ENCODE measurements around the gene USP17L21.
"Not testable (repeated sequence)": the region's sequence is repeated elsewhere in the genome, so short reads cannot be mapped to it uniquely, and the experiment has no call there.

The USP17L21 gene, protein sequence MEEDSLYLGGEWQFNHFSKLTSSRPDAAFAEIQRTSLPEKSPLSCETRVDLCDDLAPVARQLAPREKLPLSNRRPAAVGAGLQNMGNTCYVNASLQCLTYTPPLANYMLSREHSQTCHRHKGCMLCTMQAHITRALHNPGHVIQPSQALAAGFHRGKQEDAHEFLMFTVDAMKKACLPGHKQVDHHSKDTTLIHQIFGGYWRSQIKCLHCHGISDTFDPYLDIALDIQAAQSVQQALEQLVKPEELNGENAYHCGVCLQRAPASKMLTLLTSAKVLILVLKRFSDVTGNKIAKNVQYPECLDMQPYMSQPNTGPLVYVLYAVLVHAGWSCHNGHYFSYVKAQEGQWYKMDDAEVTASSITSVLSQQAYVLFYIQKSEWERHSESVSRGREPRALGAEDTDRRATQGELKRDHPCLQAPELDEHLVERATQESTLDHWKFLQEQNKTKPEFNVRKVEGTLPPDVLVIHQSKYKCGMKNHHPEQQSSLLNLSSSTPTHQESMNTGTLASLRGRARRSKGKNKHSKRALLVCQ

DNA sequence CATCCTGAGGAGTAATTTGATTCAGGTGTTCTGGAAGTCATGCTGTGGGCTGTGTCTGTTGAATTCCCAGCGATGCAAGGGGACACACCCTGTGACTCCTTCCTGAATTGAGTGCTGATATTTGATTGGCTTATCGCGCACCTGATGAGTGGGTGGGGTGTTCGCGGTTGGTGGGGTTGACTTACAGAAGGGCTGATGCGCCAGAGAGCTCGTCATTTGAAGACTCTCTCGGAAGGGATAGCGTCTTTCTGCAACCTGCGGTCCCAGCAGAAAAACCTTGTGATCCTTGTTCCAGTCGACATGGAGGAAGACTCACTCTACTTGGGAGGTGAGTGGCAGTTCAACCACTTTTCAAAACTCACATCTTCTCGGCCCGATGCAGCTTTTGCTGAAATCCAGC, at the start of gene USP17L21:
TSS of gene USP17L21 (plus strand) at position 301 of the 400 bp plus-strand sequence. CDS start at position 301, 0 bp downstream.
- not testable (repeated sequence) for H3K4me1 ChIP-seq (ENCODE audit: insufficient read depth, low read length); H3K27me3 ChIP-seq (ENCODE audit: insufficient read depth, low read length); H2AFZ ChIP-seq (ENCODE audit: low read depth, low read length); H3K9me3 ChIP-seq (ENCODE audit: low read length); H3K36me3 ChIP-seq (ENCODE audit: insufficient read depth, low read length); H3K4me3 ChIP-seq (ENCODE audit: low read length)

DNA sequence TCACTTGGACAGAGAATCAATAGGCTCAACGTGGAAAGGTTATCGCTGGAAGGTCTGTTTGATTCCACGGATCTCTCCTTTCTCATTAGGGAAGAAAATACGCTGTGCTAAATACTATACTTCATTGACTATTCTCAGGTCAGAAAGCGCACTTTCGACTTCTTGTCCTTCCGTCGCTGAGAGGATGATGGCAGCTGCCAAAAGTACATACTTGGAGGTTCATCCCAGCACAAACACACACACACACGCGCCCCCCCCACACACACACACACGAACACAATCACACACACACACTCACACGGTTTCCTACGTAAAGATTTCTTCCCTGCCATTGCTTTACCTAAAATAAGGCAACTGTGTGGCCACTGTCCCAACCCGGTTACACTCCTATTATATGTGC, 48.0 kb upstream of the USP17L21 start:
- H3K36me3 ChIP-seq (ENCODE audit: insufficient read depth, low read length); H2AFZ ChIP-seq (ENCODE audit: low read depth, low read length): not testable (repeated sequence)

DNA sequence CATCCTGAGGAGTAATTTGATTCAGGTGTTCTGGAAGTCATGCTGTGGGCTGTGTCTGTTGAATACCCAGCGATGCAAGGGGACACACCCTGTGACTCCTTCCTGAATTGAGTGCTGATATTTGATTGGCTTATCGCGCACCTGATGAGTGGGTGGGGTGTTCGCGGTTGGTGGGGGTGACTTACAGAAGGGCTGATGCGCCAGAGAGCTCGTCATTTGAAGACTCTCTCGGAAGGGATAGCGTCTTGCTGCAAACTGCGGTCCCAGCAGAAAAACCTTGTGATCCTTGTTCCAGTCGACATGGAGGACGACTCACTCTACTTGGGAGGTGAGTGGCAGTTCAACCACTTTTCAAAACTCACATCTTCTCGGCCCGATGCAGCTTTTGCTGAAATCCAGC, 47.6 kb upstream of the USP17L21 start, which contains the start of gene USP17L11:
TSS of gene USP17L11 (plus strand) at position 301 of the 400 bp plus-strand sequence. CDS start at position 301, 0 bp downstream.
- not testable (repeated sequence) for H3K4me1 ChIP-seq (ENCODE audit: insufficient read depth, low read length); H2AFZ ChIP-seq (ENCODE audit: low read depth, low read length); H3K36me3 ChIP-seq (ENCODE audit: insufficient read depth, low read length); H3K9me3 ChIP-seq (ENCODE audit: low read length); H3K4me3 ChIP-seq (ENCODE audit: low read length); H3K27me3 ChIP-seq (ENCODE audit: insufficient read depth, low read length)

More for the DNA sequence above, 48.0 kb upstream of the USP17L21 start:
- H3K4me3 ChIP-seq (ENCODE audit: low read length); H3K27me3 ChIP-seq (ENCODE audit: insufficient read depth, low read length); H3K4me1 ChIP-seq (ENCODE audit: insufficient read depth, low read length); H3K9me3 ChIP-seq (ENCODE audit: low read length): not testable (repeated sequence)

DNA sequence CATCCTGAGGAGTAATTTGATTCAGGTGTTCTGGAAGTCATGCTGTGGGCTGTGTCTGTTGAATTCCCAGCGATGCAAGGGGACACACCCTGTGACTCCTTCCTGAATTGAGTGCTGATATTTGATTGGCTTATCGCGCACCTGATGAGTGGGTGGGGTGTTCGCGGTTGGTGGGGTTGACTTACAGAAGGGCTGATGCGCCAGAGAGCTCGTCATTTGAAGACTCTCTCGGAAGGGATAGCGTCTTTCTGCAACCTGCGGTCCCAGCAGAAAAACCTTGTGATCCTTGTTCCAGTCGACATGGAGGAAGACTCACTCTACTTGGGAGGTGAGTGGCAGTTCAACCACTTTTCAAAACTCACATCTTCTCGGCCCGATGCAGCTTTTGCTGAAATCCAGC, 42.8 kb upstream of the USP17L21 start, which contains the start of gene USP17L12:
TSS of gene USP17L12 (plus strand) at position 301 of the 400 bp plus-strand sequence. CDS start at position 301, 0 bp downstream.
- not testable (repeated sequence) for H3K9me3 ChIP-seq (ENCODE audit: low read length); H3K36me3 ChIP-seq (ENCODE audit: insufficient read depth, low read length); H3K4me3 ChIP-seq (ENCODE audit: low read length); H3K4me1 ChIP-seq (ENCODE audit: insufficient read depth, low read length); H2AFZ ChIP-seq (ENCODE audit: low read depth, low read length); H3K27me3 ChIP-seq (ENCODE audit: insufficient read depth, low read length)

GRCh38 chr4:9224596-9224995, 38.1 kb upstream of the USP17L21 start, which contains the start of gene USP17L13:
TSS of gene USP17L13 (plus strand) at chr4:9224896. CDS start at chr4:9224896, 0 bp downstream.
- H3K36me3 ChIP-seq (ENCODE audit: insufficient read depth, low read length); H3K4me1 ChIP-seq (ENCODE audit: insufficient read depth, low read length); H2AFZ ChIP-seq (ENCODE audit: low read depth, low read length); H3K4me3 ChIP-seq (ENCODE audit: low read length); H3K27me3 ChIP-seq (ENCODE audit: insufficient read depth, low read length); H3K9me3 ChIP-seq (ENCODE audit: low read length): not testable (repeated sequence)

GRCh38 chr4:9230249-9230648, 32.4 kb upstream of the USP17L21 start:
- H3K4me1 ChIP-seq (ENCODE audit: insufficient read depth, low read length); H2AFZ ChIP-seq (ENCODE audit: low read depth, low read length); H3K27me3 ChIP-seq (ENCODE audit: insufficient read depth, low read length); H3K36me3 ChIP-seq (ENCODE audit: insufficient read depth, low read length); H3K4me3 ChIP-seq (ENCODE audit: low read length); H3K9me3 ChIP-seq (ENCODE audit: low read length): not testable (repeated sequence)

- not testable (repeated sequence) for H3K4me3 ChIP-seq (ENCODE audit: low read length); H2AFZ ChIP-seq (ENCODE audit: low read depth, low read length); H3K36me3 ChIP-seq (ENCODE audit: insufficient read depth, low read length); H3K4me1 ChIP-seq (ENCODE audit: insufficient read depth, low read length); H3K9me3 ChIP-seq (ENCODE audit: low read length); H3K27me3 ChIP-seq (ENCODE audit: insufficient read depth, low read length)
These were observed 28.6 kb upstream of the USP17L21 start, which contains the start of gene USP17L15 for GRCh38 chr4:9234085-9234484. TSS of gene USP17L15 (plus strand) at chr4:9234385. CDS start at chr4:9234385, 0 bp downstream.

- not testable (repeated sequence) for H3K9me3 ChIP-seq (ENCODE audit: low read length); H2AFZ ChIP-seq (ENCODE audit: low read depth, low read length); H3K27me3 ChIP-seq (ENCODE audit: insufficient read depth, low read length); H3K4me3 ChIP-seq (ENCODE audit: low read length); H3K4me1 ChIP-seq (ENCODE audit: insufficient read depth, low read length); H3K36me3 ChIP-seq (ENCODE audit: insufficient read depth, low read length)
These were observed 24.2 kb upstream of the USP17L21 start for GRCh38 chr4:9238461-9238860.

GRCh38 chr4:9243579-9243978, 19.1 kb upstream of the USP17L21 start, which contains the start of gene USP17L17:
TSS of gene USP17L17 (plus strand) at chr4:9243879. CDS start at chr4:9243879, 0 bp downstream.
- H3K9me3 ChIP-seq (ENCODE audit: low read length); H3K36me3 ChIP-seq (ENCODE audit: insufficient read depth, low read length); H2AFZ ChIP-seq (ENCODE audit: low read depth, low read length); H3K4me1 ChIP-seq (ENCODE audit: insufficient read depth, low read length); H3K4me3 ChIP-seq (ENCODE audit: low read length); H3K27me3 ChIP-seq (ENCODE audit: insufficient read depth, low read length): not testable (repeated sequence)

DNA sequence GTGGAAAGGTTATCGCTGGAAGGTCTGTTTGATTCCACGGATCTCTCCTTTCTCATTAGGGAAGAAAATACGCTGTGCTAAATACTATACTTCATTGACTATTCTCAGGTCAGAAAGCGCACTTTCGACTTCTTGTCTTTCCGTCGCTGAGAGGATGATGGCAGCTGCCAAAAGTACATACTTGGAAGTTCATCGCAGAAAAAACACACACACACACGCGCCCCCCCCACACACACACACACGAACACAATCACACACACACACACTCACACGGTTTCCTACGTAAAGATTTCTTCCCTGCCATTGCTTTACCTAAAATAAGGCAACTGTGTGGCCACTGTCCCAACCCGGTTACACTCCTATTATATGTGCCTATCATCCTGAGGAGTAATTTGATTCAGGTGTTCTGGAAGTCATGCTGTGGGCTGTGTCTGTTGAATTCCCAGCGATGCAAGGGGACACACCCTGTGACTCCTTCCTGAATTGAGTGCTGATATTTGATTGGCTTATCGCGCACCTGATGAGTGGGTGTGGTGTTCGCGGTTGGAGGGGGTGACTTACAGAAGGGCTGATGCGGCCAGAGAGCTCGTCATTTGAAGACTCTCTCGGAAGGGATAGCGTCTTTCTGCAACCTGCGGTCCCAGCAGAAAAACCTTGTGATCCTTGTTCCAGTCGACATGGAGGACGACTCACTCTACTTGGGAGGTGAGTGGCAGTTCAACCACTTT, 14.6 kb upstream of the USP17L21 start, which contains the start of gene USP17L18:
TSS of gene USP17L18 (plus strand) at position 678 of the 728 bp plus-strand sequence. CDS start at position 678, 0 bp downstream.
- H3K36me3 ChIP-seq (ENCODE audit: insufficient read depth, low read length); H3K27me3 ChIP-seq (ENCODE audit: insufficient read depth, low read length); H2AFZ ChIP-seq (ENCODE audit: low read depth, low read length); H3K4me1 ChIP-seq (ENCODE audit: insufficient read depth, low read length); H3K4me3 ChIP-seq (ENCODE audit: low read length); H3K9me3 ChIP-seq (ENCODE audit: low read length): not testable (repeated sequence)

- H2AFZ ChIP-seq (ENCODE audit: low read depth, low read length); H3K4me3 ChIP-seq (ENCODE audit: low read length): not testable (repeated sequence)
These were observed 9.6 kb upstream of the USP17L21 start, which contains the start of gene USP17L19 for GRCh38 chr4:9253078-9253477. TSS of gene USP17L19 (plus strand) at chr4:9253378. CDS start at chr4:9253378, 0 bp downstream.

DNA sequence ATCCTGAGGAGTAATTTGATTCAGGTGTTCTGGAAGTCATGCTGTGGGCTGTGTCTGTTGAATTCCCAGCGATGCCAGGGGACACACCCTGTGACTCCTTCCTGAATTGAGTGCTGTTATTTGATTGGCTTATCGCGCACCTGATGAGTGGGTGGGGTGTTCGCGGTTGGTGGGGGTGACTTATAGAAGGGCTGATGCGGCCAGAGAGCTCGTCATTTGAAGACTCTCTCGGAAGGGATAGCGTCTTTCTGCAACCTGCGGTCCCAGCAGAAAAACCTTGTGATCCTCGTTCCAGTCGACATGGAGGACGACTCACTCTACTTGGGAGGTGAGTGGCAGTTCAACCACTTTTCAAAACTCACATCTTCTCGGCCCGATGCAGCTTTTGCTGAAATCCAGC, 4.8 kb upstream of the USP17L21 start, which contains the start of gene USP17L20:
TSS of gene USP17L20 (plus strand) at position 301 of the 400 bp plus-strand sequence. CDS start at position 301, 0 bp downstream.
- not testable (repeated sequence) for H3K9me3 ChIP-seq (ENCODE audit: low read length); H3K36me3 ChIP-seq (ENCODE audit: insufficient read depth, low read length); H3K27me3 ChIP-seq (ENCODE audit: insufficient read depth, low read length); H2AFZ ChIP-seq (ENCODE audit: low read depth, low read length); H3K4me1 ChIP-seq (ENCODE audit: insufficient read depth, low read length); H3K4me3 ChIP-seq (ENCODE audit: low read length)

More at GRCh38 chr4:9253078-9253477, 9.6 kb upstream of the USP17L21 start, which contains the start of gene USP17L19:
- not testable (repeated sequence) for H3K9me3 ChIP-seq (ENCODE audit: low read length); H3K27me3 ChIP-seq (ENCODE audit: insufficient read depth, low read length); H3K4me1 ChIP-seq (ENCODE audit: insufficient read depth, low read length); H3K36me3 ChIP-seq (ENCODE audit: insufficient read depth, low read length)

DNA sequence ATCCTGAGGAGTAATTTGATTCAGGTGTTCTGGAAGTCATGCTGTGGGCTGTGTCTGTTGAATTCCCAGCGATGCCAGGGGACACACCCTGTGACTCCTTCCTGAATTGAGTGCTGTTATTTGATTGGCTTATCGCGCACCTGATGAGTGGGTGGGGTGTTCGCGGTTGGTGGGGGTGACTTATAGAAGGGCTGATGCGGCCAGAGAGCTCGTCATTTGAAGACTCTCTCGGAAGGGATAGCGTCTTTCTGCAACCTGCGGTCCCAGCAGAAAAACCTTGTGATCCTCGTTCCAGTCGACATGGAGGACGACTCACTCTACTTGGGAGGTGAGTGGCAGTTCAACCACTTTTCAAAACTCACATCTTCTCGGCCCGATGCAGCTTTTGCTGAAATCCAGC, 4.6 kb downstream of the USP17L21 start, which contains the start of gene USP17L22:
TSS of gene USP17L22 (plus strand) at position 301 of the 400 bp plus-strand sequence. CDS start at position 301, 0 bp downstream.
- not testable (repeated sequence) for H3K4me1 ChIP-seq (ENCODE audit: insufficient read depth, low read length); H3K36me3 ChIP-seq (ENCODE audit: insufficient read depth, low read length); H2AFZ ChIP-seq (ENCODE audit: low read depth, low read length); H3K27me3 ChIP-seq (ENCODE audit: insufficient read depth, low read length); H3K4me3 ChIP-seq (ENCODE audit: low read length); H3K9me3 ChIP-seq (ENCODE audit: low read length)

Measured in neuron (in vitro differentiated cells).